ENCODE results near the gene INS.

Gene INS

DNA sequence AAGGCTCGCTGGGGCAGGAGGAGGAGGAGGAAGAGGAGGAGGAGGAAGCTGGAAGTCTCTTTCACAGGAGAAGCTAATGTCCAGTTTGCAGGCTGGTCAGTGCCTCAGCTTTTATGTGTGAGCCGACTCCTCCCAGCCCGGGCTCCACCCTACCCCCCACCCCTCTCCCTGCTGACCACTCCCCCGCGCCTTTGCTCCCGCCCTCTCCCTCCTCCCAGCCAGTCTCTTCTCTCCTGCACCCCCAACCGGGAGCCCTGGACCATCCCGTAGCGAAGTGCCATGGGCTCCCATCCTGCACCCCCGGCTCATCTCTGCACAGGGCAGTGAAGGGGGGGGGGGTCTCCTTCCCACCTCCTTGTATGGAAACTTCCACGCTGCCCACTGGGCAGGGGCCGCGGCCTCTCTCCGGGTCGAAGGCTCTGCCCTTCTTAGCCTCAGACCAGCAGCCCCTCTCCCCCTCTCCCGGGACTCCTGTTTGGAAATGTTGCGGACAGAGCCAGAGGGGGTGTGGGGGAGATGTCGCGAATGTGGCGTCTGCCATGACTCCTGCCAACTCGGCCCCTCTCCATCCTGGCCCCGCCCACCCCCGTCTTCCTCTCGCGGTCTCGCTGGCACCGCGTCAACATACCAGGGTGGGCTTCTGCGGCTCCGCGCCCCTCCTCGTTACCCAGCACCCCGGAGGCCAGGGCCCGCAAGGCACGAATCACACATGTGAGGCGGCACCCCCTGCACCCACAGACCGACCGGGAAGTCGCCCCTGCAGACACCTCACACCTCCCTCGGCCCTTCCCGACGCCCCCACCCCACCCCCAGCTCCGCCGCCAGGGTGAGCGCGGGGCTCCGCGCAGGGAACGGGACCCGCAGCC, 23.6 kb downstream of the INS start:
- Histone ChIP-seq H3K27me3 (ENCODE audit: insufficient read depth, low read depth) (peaks cover 69% of the 10 kb centered on the region), H3K9ac (no peak overlapping the region), H3K79me2 (ENCODE audit: insufficient read depth, low read depth) (no peaks in the 10 kb centered on the region), H2AFZ (ENCODE audit: low read depth) (no peak overlapping the region), H3K4me3 (IDR thresholded peaks at IDR 0.05; ENCODE audit: insufficient read depth, low read depth, low read length) (no peak overlapping the region), H3K36me3 (ENCODE audit: insufficient read depth) (no peaks in the 10 kb centered on the region), H3K27ac (no peak overlapping the region), H4K20me1 (ENCODE audit: insufficient read depth) (no peaks in the 10 kb centered on the region), H3K4me2 (no peak overlapping the region), H3K4me1 (ENCODE audit: low read depth, poor library complexity, severe bottlenecking) (no peaks in the 10 kb centered on the region)
- TF ChIP-seq, protein P1, sequence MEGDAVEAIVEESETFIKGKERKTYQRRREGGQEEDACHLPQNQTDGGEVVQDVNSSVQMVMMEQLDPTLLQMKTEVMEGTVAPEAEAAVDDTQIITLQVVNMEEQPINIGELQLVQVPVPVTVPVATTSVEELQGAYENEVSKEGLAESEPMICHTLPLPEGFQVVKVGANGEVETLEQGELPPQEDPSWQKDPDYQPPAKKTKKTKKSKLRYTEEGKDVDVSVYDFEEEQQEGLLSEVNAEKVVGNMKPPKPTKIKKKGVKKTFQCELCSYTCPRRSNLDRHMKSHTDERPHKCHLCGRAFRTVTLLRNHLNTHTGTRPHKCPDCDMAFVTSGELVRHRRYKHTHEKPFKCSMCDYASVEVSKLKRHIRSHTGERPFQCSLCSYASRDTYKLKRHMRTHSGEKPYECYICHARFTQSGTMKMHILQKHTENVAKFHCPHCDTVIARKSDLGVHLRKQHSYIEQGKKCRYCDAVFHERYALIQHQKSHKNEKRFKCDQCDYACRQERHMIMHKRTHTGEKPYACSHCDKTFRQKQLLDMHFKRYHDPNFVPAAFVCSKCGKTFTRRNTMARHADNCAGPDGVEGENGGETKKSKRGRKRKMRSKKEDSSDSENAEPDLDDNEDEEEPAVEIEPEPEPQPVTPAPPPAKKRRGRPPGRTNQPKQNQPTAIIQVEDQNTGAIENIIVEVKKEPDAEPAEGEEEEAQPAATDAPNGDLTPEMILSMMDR (conservative IDR thresholded peaks at IDR 0.05; ENCODE audit: low read depth, low read length): no peak

DNA sequence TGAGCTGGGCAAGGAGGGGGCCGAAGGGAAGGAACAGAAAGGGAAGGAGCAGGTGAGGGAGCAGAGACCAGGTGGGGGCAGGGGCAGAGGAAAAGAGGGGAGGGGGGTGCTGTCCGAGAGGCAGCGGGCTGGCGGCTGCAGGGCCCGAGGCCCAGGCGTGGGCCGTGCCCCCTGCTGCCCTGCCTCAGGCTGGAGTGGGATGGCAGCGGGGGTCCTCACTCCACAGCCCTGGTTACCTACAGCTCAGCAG, 24.1 kb downstream of the INS start:
- no peak overlapping the region for H3K27ac ChIP-seq
- H3K79me2 ChIP-seq (ENCODE audit: insufficient read depth, low read depth): no peaks in the 10 kb centered on the region
- no peak overlapping the region for H3K9ac ChIP-seq
- no peaks in the 10 kb centered on the region for H3K4me1 ChIP-seq (ENCODE audit: low read depth, poor library complexity, severe bottlenecking)
- H3K4me3 ChIP-seq (IDR thresholded peaks at IDR 0.05; ENCODE audit: insufficient read depth, low read depth, low read length): no peak overlapping the region
- peaks cover 70% of the 10 kb centered on the region for H3K27me3 ChIP-seq (ENCODE audit: insufficient read depth, low read depth)
- H2AFZ ChIP-seq (ENCODE audit: low read depth): no peak overlapping the region
- no peaks in the 10 kb centered on the region for H4K20me1 ChIP-seq (ENCODE audit: insufficient read depth)
- TF ChIP-seq, protein P1 (conservative IDR thresholded peaks at IDR 0.05; ENCODE audit: low read depth, low read length): no peak
- H3K4me2 ChIP-seq: no peak overlapping the region
- no peaks in the 10 kb centered on the region for H3K36me3 ChIP-seq (ENCODE audit: insufficient read depth)

DNA sequence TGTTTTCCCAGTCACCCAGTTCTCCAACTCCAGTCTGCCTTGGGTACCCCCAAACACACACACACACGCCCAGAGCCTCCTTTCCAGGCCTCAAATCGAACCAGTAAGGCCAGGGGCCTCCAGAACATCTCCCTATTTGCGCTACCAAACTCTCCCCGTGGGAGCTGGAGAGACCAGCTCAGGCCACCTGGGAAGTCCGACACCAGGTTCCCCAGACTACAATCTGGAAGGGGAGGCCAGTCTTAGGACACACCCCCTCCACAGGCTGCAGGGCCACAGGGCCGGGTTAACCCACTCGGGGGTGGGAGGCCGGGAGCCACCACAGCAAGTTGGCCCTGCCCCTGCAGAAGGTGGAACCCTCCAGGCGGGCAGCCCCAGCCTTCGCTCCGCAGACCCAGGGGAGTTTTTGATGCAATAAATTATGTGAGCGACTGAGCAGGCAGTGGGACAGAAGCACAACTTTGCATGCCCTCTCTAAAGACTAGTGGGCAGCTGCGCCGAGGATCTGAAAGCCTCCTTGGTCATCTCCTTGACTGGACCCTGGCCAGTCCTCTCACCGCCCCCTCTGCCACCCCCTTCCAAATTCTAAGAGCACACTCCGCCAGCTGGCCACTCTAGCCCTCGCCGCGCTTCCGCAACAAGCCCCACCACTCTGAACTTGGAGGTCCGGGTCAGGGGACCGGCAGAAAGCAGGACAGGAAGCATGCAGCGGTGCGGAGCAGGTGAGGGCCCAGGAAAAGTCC, 24.6 kb downstream of the INS start:
- Histone ChIP-seq H2AFZ (ENCODE audit: low read depth) (no peak overlapping the region), H4K20me1 (ENCODE audit: insufficient read depth) (no peaks in the 10 kb centered on the region), H3K36me3 (ENCODE audit: insufficient read depth) (no peaks in the 10 kb centered on the region), H3K4me1 (ENCODE audit: low read depth, poor library complexity, severe bottlenecking) (no peaks in the 10 kb centered on the region), H3K4me2 (no peak overlapping the region), H3K9ac (no peak overlapping the region), H3K79me2 (ENCODE audit: insufficient read depth, low read depth) (no peaks in the 10 kb centered on the region), H3K27ac (no peak overlapping the region), H3K4me3 (IDR thresholded peaks at IDR 0.05; ENCODE audit: insufficient read depth, low read depth, low read length) (no peak overlapping the region), H3K27me3 (ENCODE audit: insufficient read depth, low read depth) (peaks cover 70% of the 10 kb centered on the region)
- TF ChIP-seq, protein P1 (conservative IDR thresholded peaks at IDR 0.05; ENCODE audit: low read depth, low read length): no peak

DNA sequence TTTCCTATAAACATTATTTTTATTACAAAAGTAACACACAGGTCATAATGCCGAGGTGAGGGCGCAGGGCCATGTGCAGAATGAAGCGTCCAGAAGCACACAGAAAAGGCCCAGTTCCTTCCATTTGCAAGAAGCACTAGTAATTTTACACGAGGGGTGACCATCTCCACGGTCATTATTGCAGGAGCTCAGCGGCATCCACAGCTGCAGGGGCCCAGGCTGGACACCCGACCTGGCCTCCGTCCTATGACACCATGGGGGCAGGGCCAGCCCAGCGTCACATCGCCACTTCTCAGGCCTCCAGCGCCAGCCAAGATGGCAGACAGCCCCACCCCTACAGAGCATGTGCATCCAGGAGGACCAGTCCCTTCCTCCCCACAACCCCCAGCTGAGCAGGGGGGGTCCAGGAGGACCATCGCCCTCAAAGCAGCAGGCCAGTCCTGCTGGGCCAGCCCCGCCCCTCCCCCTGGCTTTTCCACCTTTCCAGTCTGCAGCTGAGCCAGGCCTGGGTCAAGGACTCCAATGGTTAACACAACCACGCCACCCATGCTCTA, 25.3 kb downstream of the INS start:
- Histone ChIP-seq H2AFZ (ENCODE audit: low read depth) (no peak overlapping the region), H3K27ac (no peak overlapping the region), H3K79me2 (ENCODE audit: insufficient read depth, low read depth) (no peaks in the 10 kb centered on the region), H3K9ac (no peak overlapping the region), H3K4me2 (no peak overlapping the region), H3K4me1 (ENCODE audit: low read depth, poor library complexity, severe bottlenecking) (no peaks in the 10 kb centered on the region), H3K36me3 (ENCODE audit: insufficient read depth) (no peaks in the 10 kb centered on the region), H3K27me3 (ENCODE audit: insufficient read depth, low read depth) (peaks cover 70% of the 10 kb centered on the region), H3K4me3 (IDR thresholded peaks at IDR 0.05; ENCODE audit: insufficient read depth, low read depth, low read length) (no peak overlapping the region), H4K20me1 (ENCODE audit: insufficient read depth) (no peaks in the 10 kb centered on the region)
- TF ChIP-seq, protein P1 (conservative IDR thresholded peaks at IDR 0.05; ENCODE audit: low read depth, low read length): no peak

All from KMS-11 (cell line).